ENCODE measurements around the gene CNTNAP2.

DNA sequence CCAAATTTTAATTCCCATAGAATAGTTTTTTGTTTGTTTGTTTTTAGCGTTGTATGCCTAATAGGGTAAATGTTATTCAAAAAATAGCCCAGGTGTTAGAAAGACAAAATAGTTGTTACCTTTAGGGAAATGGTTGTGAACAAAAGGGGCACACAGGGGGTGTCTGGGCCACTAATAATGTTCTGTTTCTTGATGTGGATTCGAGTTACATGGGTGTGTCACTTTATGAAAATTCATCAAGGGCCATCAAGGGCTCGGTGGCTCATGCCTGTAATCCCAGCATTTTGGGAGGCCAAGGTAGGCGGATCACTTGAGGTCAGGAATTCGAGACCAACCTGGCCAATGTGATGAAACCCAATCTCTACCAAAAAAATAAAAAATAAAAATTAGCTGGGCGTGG lies 1942.2 kb downstream of the CNTNAP2 start:
- no peak for TF ChIP-seq POLR2AphosphoS5 (IDR thresholded peaks at IDR 0.05; ENCODE audit: insufficient read depth in 1 of 2, low read depth in 1 of 2)
- TF ChIP-seq, protein P1, sequence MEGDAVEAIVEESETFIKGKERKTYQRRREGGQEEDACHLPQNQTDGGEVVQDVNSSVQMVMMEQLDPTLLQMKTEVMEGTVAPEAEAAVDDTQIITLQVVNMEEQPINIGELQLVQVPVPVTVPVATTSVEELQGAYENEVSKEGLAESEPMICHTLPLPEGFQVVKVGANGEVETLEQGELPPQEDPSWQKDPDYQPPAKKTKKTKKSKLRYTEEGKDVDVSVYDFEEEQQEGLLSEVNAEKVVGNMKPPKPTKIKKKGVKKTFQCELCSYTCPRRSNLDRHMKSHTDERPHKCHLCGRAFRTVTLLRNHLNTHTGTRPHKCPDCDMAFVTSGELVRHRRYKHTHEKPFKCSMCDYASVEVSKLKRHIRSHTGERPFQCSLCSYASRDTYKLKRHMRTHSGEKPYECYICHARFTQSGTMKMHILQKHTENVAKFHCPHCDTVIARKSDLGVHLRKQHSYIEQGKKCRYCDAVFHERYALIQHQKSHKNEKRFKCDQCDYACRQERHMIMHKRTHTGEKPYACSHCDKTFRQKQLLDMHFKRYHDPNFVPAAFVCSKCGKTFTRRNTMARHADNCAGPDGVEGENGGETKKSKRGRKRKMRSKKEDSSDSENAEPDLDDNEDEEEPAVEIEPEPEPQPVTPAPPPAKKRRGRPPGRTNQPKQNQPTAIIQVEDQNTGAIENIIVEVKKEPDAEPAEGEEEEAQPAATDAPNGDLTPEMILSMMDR (IDR thresholded peaks at IDR 0.05), result no peak
- no peak for TF ChIP-seq POLR2A (IDR thresholded peaks at IDR 0.05)
